Posterior vena cava (tissue), 2 donors: ENCODE results near the gene HSPA4. TPM values are rescaled to one million over a fixed set of nuclear protein-coding genes. Genes with fewer than 3 reads are reported as not detected.
A peak's percentile ranks its signal among the peaks of the same experiment; 100 is the strongest.
"Not testable (repeated sequence)": the region's sequence is repeated elsewhere in the genome, so short reads cannot be mapped to it uniquely, and the experiment has no call there.

Experiments used
- DNase-seq: peaks from one replicate; pipeline ENCODE4 v3.0.0-alpha.2; 2020; ENCODE audit warnings: low spot score
- intact Hi-C, 2 donors: fragments of 100-400 bp; cut with DNase I; formaldehyde crosslinking; loops; one replicate each; pipeline versions ENCODE4 v1.14.1 to v1.14.2; 2022 to 2023
- total RNA-seq, 2 donors: library from RNA; stranded (reverse); fragmentation: NEBNext Ultra II Directional; extraction: Animal tissue kit (Norgen Biotek cat#: 25700); gene quantifications; one replicate each; pipeline ENCODE4 v1.2.1, GENCODE V29; 2021
- donor health status: DM: yes; HTN: yes; CAD: no.
- donor health status: DM: yes; HTN: yes; CAD: no.

The HSPA4 gene
- total RNA-seq, 2 donors from 2014 or later, result 70.4 to 89.8 TPM

DNA sequence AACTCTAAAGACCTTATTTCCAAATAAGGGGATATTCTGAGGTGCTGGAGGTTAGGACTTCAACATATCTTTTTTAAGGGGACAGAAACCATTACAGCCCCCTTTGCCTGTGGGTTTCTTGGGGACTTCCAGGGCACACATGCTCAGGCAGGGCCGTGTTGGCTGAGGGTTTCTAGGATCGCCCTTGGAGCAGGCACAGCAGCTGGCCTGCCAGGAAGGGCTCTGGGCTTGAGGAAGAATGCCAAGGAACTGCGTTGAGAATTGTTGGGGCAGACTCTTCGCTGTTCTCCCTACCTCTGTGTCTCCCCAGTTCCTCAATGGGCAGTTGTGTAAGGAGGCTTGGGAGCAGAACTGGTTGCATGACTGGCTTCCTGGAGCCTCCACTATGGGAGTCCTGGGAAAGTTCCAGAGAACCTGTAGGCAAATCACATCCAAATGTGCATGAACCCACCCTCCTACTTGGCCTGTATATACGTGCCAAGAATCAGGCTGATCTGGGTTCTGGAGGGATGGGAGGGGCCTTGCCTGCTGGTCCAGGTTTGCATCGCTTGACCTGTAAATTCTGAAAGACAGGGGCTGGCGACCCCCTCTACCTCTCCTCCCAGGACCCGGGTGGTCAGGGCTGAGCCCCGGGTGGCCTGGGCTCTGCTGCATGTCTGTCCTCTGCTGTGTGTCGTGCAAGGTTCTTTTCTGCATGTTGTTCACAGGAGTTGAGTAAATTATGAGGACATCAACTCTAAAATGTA is 65.5 kb downstream of the HSPA4 start:
- intact Hi-C loops, result loop anchor here in 1 of 2 donors (10.0 kb wide), 1 partner anchor 167 kb away; no protein-coding TSS in a partner anchor
- DNase-seq, result peak; percentile 44

- peak; percentile 49 for DNase-seq
- intact Hi-C loops, result loop anchor here in 1 of 2 donors (10.0 kb wide), 1 partner anchor 167 kb away; no protein-coding TSS in a partner anchor
Measured at GRCh38 chr5:133117912-133118445, 66.2 kb downstream of the HSPA4 start.

DNA sequence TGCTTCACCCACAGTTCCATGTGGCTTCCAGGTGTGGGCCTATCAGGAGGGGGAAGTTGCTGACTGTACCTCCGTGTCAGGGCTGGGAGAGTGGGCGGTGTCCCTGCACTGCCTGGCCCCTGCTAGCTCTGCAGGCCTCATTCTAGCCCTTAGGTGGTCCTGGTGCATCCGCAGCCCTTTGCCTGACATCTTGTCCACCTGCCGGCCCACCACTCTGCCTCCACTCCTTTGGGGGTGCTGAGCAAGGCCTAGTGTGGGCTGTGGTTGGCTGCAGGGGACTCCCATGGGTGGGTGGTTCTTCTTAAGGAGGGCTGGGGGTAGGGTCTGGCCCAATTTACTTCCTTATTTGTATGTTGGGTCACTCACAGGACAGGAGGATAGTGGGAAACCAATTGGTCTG is 66.9 kb downstream of the HSPA4 start:
- intact Hi-C loops, result loop anchor here in 1 of 2 donors (10.0 kb wide), 1 partner anchor 166 kb away; no protein-coding TSS in a partner anchor
- DNase-seq, result peak; percentile 64

DNA sequence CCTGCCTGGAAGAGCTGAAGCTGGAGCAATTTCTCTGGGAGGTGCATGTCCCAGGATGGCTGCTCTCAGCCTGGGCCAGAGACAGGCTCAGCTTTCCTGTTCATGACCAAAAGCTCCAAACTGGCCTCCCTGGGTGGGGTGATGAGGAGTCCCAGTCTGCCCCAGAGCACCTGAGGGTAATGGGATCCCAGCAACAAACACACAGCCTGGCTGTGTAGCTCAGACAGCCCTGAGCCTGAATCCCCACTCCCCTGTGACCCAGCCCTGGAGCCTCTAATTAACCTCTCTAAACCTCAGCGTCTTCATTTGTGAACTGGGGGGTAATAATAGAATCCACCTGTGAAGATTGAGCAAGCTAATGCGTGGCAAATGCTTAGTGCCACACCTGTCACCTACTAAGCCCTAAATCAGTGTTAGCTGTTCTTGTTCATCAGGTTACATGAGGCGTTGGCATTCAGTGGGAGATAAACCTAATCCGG is 67.5 kb downstream of the HSPA4 start:
- DNase-seq, result no peak
- intact Hi-C loops, result loop anchor here in 1 of 2 donors (10.0 kb wide), 1 partner anchor 166 kb away; no protein-coding TSS in a partner anchor

DNA sequence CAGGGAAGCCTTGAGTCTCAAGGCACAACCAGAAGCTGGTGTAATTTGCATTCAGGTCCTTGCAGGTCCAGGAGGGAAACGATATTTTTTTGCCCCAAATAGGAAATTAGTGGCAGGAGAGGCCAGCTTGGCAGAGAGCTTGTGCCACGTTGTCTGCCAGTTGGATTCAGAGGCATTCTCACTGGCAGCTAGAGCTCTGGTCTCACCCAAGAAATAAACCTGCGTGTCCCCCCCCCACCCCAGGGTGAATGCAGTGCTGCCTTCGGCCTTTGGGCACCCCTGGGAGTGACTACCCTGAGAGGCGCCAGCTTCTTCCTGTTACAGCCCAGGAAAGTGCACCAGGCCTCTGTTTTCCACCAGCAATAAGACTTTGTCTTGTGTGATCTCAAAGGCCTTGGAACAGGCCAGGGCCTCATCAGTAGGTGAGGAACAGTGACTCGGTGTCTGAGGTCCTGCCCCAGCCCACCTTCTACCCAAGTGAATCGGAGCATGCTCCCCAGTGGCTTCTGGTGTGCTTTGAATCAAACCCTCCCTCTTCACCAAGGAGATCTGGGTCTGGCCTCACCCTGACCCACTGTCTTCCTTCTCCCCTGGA is 68.4 kb downstream of the HSPA4 start:
- intact Hi-C loops, result no loop called here
- DNase-seq, result peak; percentile 29

DNA sequence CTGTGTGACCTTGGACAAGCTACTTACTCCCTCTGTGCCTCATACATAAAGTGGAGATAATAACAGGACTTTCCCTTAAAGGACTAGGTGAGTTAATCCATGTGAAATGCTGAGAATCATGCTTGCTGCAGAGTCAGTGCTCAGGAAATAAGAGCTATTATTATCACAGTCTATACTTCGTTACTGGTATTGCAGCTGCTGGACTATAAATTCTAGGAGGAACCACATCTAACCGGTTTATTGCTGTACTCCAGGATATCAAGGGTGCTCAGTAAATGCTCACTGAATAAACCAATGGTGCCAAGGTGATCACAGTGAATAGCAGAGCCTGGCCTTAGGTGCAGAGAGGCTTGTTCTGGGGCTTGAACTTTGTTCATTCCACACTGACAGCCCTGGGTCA is 69.3 kb downstream of the HSPA4 start:
- intact Hi-C loops, result no loop called here
- no peak for DNase-seq

- intact Hi-C loops, result no loop called here
- DNase-seq, result no peak
Measured at GRCh38 chr5:133121611-133122150, 69.9 kb downstream of the HSPA4 start.

- intact Hi-C loops, result no loop called here
- no peak for DNase-seq
Measured at GRCh38 chr5:133122711-133123110, 70.9 kb downstream of the HSPA4 start.

- DNase-seq, result no peak
Measured at GRCh38 chr5:133123297-133123696, 71.5 kb downstream of the HSPA4 start.

GRCh38 chr5:133124891-133125290 is 73.1 kb downstream of the HSPA4 start:
- intact Hi-C loops, result no loop called here

More at GRCh38 chr5:133123297-133123696, 71.5 kb downstream of the HSPA4 start:
- intact Hi-C loops, result no loop called here

GRCh38 chr5:133128066-133128465 is 76.3 kb downstream of the HSPA4 start:
- intact Hi-C loops, result no loop called here
- DNase-seq, result peak; percentile 5

More at GRCh38 chr5:133124891-133125290, 73.1 kb downstream of the HSPA4 start:
- DNase-seq, result peak; percentile 26

- peak; percentile 22 for DNase-seq
- intact Hi-C loops, result no loop called here
Measured at GRCh38 chr5:133129289-133129688, 77.5 kb downstream of the HSPA4 start.

DNA sequence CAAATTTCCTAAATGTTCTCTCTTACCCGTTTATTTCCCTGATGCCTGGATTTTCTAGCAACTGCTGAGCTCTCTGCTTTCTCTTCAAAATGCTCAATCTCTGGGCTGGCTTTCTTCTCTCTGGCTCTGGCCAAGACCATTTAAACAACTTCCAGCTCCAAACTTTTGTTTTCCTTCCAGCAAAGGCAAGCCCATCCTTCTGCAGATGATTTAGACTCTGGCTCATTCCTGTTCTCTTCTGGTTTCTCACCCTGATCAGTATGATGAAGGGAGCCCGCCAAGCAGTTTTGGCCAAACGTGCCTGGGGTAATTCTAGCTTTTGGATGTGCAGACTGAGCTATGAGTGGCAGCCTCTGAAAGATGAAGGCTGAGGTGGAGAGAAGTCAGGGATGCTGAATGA is 78.1 kb downstream of the HSPA4 start:
- DNase-seq, result peak; percentile 44
- intact Hi-C loops, result no loop called here

- intact Hi-C loops, result no loop called here
- DNase-seq, result peak; percentile 8
Measured at GRCh38 chr5:133130387-133131118, 78.7 kb downstream of the HSPA4 start.

GRCh38 chr5:133132717-133133116 is 80.9 kb downstream of the HSPA4 start:
- intact Hi-C loops, result no loop called here
- DNase-seq, result peak; percentile 5

DNA sequence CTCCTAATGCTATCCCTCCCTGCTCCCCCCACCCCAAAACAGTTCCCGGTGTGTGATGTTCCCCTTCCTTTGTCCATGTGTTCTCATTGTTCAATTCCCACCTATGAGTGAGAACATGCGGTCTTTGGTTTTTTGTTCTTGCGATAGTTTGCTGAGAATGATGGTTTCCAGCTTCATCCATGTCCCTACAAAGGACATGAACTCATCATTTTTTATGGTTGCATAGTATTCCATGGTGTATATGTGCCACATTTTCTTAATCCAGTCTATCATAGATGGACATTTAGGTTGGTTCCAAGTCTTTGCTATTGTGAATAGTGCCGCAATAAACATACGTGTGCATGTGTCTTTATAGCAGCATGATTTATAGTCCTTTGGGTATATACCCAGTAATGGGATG is 81.4 kb downstream of the HSPA4 start:
- intact Hi-C loops, result not testable (repeated sequence)

GRCh38 chr5:133136890-133137289 is 85.1 kb downstream of the HSPA4 start:
- DNase-seq, intact Hi-C loops: not testable (repeated sequence)

More for the DNA sequence above, 81.4 kb downstream of the HSPA4 start:
- peak; percentile 3 for DNase-seq

DNA sequence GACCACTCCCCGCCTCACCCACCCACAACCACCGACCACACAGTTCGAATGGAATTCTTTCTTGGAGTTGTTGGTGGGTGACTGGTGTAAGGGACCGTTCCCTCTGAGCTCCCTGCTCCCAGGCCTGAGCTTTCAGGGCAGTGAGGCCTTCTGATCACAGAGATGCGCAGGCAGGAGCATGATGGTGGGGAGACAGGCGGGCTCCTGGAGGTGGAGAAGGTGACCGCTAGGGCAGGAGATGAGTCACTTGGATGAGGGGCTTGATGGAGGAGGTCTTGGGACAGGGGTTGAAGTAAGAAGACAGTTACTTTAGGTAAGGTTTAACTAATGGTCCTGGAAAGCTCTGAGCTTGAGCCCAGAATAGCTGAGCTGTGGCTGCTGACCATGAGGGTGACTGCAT is 88.5 kb downstream of the HSPA4 start:
- intact Hi-C loops, result no loop called here
- DNase-seq, result peak; percentile 51

DNA sequence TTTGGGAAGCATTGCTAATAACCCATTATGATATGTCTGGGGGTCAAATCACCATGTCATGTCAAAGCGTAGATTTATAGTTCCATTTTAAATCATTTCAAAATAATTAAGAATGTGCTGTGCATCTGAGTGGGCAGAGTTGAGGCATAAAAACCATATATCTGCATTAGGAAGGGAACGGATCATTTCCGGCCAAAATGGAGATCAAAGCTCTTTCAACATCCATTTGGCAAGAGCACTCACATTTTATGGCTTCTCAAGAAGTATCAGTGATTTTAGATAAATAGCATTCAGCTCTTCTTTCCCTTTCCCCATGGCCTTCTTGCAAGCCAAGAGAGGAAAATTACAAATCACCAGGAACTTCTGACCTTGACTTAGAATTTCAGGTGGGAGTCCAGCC is 89.9 kb downstream of the HSPA4 start:
- no peak for DNase-seq
- intact Hi-C loops, result no loop called here
